ENCODE data around the gene HDGFL2. TPM values are rescaled to one million over a fixed set of nuclear protein-coding genes. Genes with fewer than 3 reads are reported as not detected.

The HDGFL2 gene
- total RNA-seq, 1 experiment from 2014 or later: 75.2 TPM

- no peaks in the 10 kb centered on the region for H3K27me3 ChIP-seq (ENCODE audit: insufficient read depth, low read length)
- RAD21 ChIA-PET (ENCODE audit: low non-redundant PET in 1 of 2, low total read pairs in 2 of 2, uncharacterized antibody in 2 of 2, unreplicated experiment in 2 of 2): no interaction called here
- no peaks in the 10 kb centered on the region for H3K9me2 ChIP-seq (ENCODE audit: insufficient read depth)
- no peak overlapping the region for H3K27ac ChIP-seq (ENCODE audit: low read depth, low read length)
- H3K4me2 ChIP-seq (ENCODE audit: low read length): no peak overlapping the region
- H3K4me3 ChIP-seq (replicated peaks in 1 of 2; ENCODE audit: low read depth in 1 of 2, low read length in 2 of 2): no peak overlapping the region
- POLR2A ChIA-PET: no interaction called here
- no peak overlapping the region for H2AFZ ChIP-seq (ENCODE audit: low read depth, low read length, poor library complexity, severe bottlenecking)
- intact Hi-C loops (cut with micrococcal nuclease): no loop called here
- no TSS peak for BruUV-seq (replicated peaks)
- TF ChIP-seq MAX (IDR thresholded peaks at IDR 0.05) (no peak), ZBTB33 (IDR thresholded peaks at IDR 0.05; ENCODE audit: extremely low read depth, insufficient replicate concordance, low read length) (no peak), ZFX (IDR thresholded peaks at IDR 0.05) (no peak), CEBPB (IDR thresholded peaks at IDR 0.05; ENCODE audit: low read depth) (no peak), ELF1 (IDR thresholded peaks at IDR 0.05; ENCODE audit: borderline replicate concordance, low read depth) (no peak), CTCF (IDR thresholded peaks at IDR 0.05 in 2 of 3, conservative IDR thresholded peaks at IDR 0.05 in 1 of 3; ENCODE audit: borderline replicate concordance in 1 of 3, insufficient read depth in 1 of 3, low read depth in 2 of 3, low read length in 2 of 3) (no peak), ZNF274 (IDR thresholded peaks at IDR 0.05; ENCODE audit: low read depth, low read length) (no peak), SIN3A (IDR thresholded peaks at IDR 0.05; ENCODE audit: low read depth) (no peak), EGR1 (IDR thresholded peaks at IDR 0.05; ENCODE audit: low read depth) (no peak), JUND (IDR thresholded peaks at IDR 0.05) (no peak), EZH2phosphoT487 (IDR thresholded peaks at IDR 0.05; ENCODE audit: borderline replicate concordance) (no peak), POLR2A (IDR thresholded peaks at IDR 0.05; ENCODE audit: borderline replicate concordance, extremely low read depth, insufficient read depth, insufficient read length) (no peak), REST (IDR thresholded peaks at IDR 0.05; ENCODE audit: low read depth) (no peak), FOSL1 (IDR thresholded peaks at IDR 0.05; ENCODE audit: low read depth) (no peak), CBX3 (IDR thresholded peaks at IDR 0.05; ENCODE audit: low read depth) (no peak), SP1 (IDR thresholded peaks at IDR 0.05; ENCODE audit: low read depth) (no peak)
- ATAC-seq: no peak
- H3K9ac ChIP-seq (ENCODE audit: low read length): no peak overlapping the region
- no peaks in the 10 kb centered on the region for H3K79me2 ChIP-seq (ENCODE audit: insufficient read depth, low read length)
- CTCF ChIA-PET: no interaction called here
- H3K4me1 ChIP-seq (ENCODE audit: control insufficient read depth in 1 of 2, insufficient read depth in 2 of 2, low read length in 2 of 2): peaks cover 0 to 11% of the 10 kb centered on the region in 2 experiments; a peak in 2 of 4 replicates
- DNase-seq (ENCODE audit: low read depth, low spot score): no peak
- H4K20me1 ChIP-seq (ENCODE audit: insufficient read depth): no peaks in the 10 kb centered on the region
- no peaks in the 10 kb centered on the region for H3K36me3 ChIP-seq (ENCODE audit: control insufficient read depth in 1 of 2, insufficient read depth in 2 of 2, low read length in 2 of 2)
- H3K9me3 ChIP-seq (ENCODE audit: control insufficient read depth in 1 of 2, insufficient read depth in 1 of 2, low read depth in 1 of 2, low read length in 2 of 2): no peaks in the 10 kb centered on the region
Measured at GRCh38 chr19:4510435-4511255, 38.5 kb downstream of the HDGFL2 start.
